Tibial artery (tissue), 4 donors: Measurements from ENCODE around the gene SPTBN5.

Experiments used
- DNase-seq, 2 donors: peaks; one replicate each; pipeline ENCODE4 v3.0.0-alpha.2; 2019
- H3K27ac ChIP-seq, 2 donors: fragments of 200-600 bp; sonication (generic) in 1 of 2; 1 replicate in 1 of 2; 2 replicates in 1 of 2; pipeline ENCODE4 v1.5.1; 2018 to 2019; ENCODE audit warnings: mild to moderate bottlenecking in 1 of 2
- H3K27me3 ChIP-seq, 2 donors: fragments of 200-600 bp; sonication (generic) in 1 of 2; one replicate each; pipeline versions ENCODE4 v1.5.1 to v1.6.0; 2016 to 2019
- H3K36me3 ChIP-seq, 3 donors: fragments of 200-600 bp; sonication (generic) in 2 of 3; one replicate each; pipeline ENCODE4 v1.5.1; 2016 to 2019; ENCODE audit warnings: mild to moderate bottlenecking in 2 of 3
- H3K4me1 ChIP-seq, 4 donors: fragments of 200-600 bp; sonication (generic) in 2 of 4; 1 replicate in 3 of 4; 2 replicates in 1 of 4; pipeline ENCODE4 v1.5.1; 2016 to 2019
- H3K4me3 ChIP-seq, 2 donors: fragments of 200-600 bp; sonication (generic) in 1 of 2; 1 replicate in 1 of 2; 2 replicates in 1 of 2; pipeline ENCODE4 v1.5.1; 2018 to 2019; ENCODE audit warnings: mild to moderate bottlenecking in 2 of 2
- H3K9me3 ChIP-seq, 3 donors: fragments of 200-600 bp; sonication (generic) in 1 of 3; one replicate each; pipeline ENCODE4 v1.5.1; 2016 to 2019
- intact Hi-C: fragments of 100-400 bp; cut with DNase I; formaldehyde crosslinking; loops from one replicate; pipeline ENCODE4 v1.15.0; 2023; ENCODE audit warnings: low total_unique reads
- TF ChIP-seq, protein P1 (sequence below), 2 experiments: fragments of 200-600 bp in 1 of 2; fragments of 450-650 bp in 1 of 2; IDR thresholded peaks; one replicate each; pipeline ENCODE4 v1.5.1; 2017 to 2019; ENCODE audit warnings: antibody characterized with exemption in 2 of 2, mild to moderate bottlenecking in 1 of 2, moderate library complexity in 1 of 2

SPTBN5 gene

DNA sequence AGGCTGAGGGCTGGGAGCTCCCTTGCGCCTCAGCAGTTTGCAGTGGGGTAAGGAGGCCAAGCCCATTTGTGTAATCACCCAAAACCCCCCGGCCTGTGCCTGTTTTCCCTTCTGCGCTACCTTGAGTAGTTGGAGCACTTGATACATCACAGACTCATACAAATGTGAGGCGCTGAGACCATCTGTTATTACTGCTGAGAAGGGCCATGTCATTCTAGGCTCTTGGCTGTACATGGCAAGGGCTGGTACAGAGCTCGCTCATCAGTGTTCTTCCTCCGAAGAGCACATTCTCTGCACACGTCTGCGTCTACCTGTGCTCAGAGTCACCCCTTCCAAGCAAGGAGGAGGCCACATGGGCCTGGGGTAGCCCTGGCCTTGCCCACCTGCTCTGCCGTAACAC lies 45.9 kb downstream of the SPTBN5 start:
- Histone ChIP-seq H3K27me3 (peaks cover 0 to 16% of the 10 kb centered on the region in 2 donors), H3K9me3 (no peaks in the 10 kb centered on the region), H3K4me3 (no peak overlapping the region), H3K27ac (no peak overlapping the region), H3K4me1 (peaks cover 0 to 14% (median 0%) of the 10 kb centered on the region in 4 donors), H3K36me3 (peaks cover 34 to 61% (median 41%) of the 10 kb centered on the region in 3 donors)
- DNase-seq, result no peak
- TF ChIP-seq, protein P1, sequence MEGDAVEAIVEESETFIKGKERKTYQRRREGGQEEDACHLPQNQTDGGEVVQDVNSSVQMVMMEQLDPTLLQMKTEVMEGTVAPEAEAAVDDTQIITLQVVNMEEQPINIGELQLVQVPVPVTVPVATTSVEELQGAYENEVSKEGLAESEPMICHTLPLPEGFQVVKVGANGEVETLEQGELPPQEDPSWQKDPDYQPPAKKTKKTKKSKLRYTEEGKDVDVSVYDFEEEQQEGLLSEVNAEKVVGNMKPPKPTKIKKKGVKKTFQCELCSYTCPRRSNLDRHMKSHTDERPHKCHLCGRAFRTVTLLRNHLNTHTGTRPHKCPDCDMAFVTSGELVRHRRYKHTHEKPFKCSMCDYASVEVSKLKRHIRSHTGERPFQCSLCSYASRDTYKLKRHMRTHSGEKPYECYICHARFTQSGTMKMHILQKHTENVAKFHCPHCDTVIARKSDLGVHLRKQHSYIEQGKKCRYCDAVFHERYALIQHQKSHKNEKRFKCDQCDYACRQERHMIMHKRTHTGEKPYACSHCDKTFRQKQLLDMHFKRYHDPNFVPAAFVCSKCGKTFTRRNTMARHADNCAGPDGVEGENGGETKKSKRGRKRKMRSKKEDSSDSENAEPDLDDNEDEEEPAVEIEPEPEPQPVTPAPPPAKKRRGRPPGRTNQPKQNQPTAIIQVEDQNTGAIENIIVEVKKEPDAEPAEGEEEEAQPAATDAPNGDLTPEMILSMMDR (IDR thresholded peaks at IDR 0.05), result no peak
- intact Hi-C loops, result no loop called here

DNA sequence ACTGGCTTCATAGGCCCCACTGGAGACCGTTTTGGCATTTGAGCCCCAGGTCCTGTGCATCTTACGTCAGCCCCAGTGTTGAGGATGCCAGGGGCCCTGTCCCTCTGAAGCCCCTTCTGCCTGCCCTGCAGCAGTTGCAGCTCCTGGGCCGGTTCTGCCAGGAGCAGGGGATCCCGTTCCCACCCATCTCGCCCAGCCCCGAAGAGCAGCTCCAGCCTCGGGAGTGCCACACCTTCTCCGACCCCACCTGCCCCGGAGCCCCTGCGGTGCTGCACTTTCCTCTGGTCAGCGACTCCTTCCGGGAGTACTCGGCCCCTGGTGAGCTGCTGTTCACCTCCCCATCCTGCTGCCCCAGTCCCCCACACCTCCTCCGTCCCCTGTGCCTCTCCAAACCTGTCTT lies 46.6 kb downstream of the SPTBN5 start:
- TF ChIP-seq, protein P1 (IDR thresholded peaks at IDR 0.05), result no peak
- DNase-seq, result no peak
- Histone ChIP-seq H3K4me1 (peaks cover 0 to 14% (median 0%) of the 10 kb centered on the region in 4 donors), H3K27me3 (peaks cover 0 to 8% of the 10 kb centered on the region in 2 donors), H3K4me3 (no peak overlapping the region), H3K36me3 (peaks cover 34 to 69% (median 44%) of the 10 kb centered on the region in 3 donors), H3K27ac (no peak overlapping the region), H3K9me3 (no peaks in the 10 kb centered on the region)
- intact Hi-C loops, result no loop called here

DNA sequence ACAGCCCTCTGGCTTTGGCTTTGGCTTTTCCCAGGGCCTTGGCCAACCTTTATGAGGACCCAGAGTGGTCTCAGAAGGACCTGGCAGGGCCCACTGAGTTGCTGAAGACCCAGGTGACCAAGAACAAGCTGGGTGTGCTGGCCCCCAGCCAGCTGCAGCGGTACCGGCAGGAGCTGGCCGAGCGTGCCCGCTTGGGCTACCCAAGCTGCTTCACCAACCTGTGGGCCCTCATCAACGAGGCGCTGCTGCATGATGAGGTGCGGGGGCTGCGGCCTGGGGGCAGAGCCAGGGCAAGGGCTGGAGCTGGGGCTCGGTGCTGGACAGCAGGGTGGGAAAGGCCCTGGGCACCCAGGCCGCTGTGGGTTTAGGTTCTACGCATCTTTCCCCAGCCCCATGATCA lies 49.0 kb downstream of the SPTBN5 start:
- Histone ChIP-seq H3K4me3 (no peak overlapping the region), H3K27ac (no peak overlapping the region), H3K27me3 (no peaks in the 10 kb centered on the region), H3K9me3 (no peaks in the 10 kb centered on the region), H3K36me3 (peaks cover 34 to 93% (median 62%) of the 10 kb centered on the region in 3 donors), H3K4me1 (peaks cover 0 to 5% (median 0%) of the 10 kb centered on the region in 4 donors)
- no peak for DNase-seq
- intact Hi-C loops, result no loop called here
- TF ChIP-seq, protein P1 (IDR thresholded peaks at IDR 0.05), result no peak

DNA sequence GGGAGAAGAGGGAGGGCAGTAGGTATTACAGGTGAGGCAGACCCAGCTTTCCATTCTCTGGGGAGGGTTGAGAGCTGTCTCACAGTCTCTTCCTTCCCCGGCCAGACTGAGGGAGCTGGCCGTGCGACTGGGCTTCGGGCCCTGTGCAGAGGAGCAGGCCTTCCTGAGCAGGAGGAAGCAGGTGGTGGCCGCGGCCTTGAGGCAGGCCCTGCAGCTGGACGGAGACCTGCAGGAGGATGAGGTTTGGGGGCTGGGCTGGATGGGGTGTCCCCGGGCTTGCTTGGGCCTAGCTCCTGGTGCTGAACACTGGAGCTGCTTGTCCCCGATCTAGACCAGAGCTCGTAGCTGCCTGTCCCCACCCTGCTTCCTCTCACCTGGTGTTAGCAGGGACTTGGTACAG lies 50.3 kb downstream of the SPTBN5 start:
- Histone ChIP-seq H3K9me3 (no peaks in the 10 kb centered on the region), H3K4me3 (no peak overlapping the region), H3K36me3 (peaks cover 34 to 90% (median 62%) of the 10 kb centered on the region in 3 donors), H3K4me1 (peaks cover 0 to 10% (median 0%) of the 10 kb centered on the region in 4 donors), H3K27me3 (no peaks in the 10 kb centered on the region), H3K27ac (no peak overlapping the region)
- TF ChIP-seq, protein P1 (IDR thresholded peaks at IDR 0.05), result no peak
- intact Hi-C loops, result no loop called here
- no peak for DNase-seq

DNA sequence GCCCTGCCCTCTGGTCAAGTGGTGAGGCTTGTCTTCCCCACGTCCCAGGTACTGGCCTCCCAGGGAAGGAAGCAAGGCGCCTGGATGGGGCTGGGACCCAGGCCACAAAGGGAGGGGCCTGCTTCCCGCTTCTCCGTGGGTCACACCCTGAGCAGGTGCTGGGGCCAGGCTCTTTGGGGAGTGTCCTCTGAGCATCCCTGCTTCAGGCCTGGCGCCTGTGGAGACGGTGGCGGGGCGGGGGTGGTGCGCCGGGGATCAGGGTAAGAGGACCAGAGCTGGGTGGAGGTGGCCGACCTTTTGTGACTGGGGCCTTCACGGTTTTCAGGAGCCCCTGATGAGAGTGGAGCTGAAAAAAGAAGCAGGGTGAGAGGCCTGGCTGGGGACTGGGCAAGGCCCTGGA lies 51.6 kb downstream of the SPTBN5 start:
- no peaks in the 10 kb centered on the region for H3K9me3 ChIP-seq
- H3K27ac ChIP-seq, result no peak overlapping the region
- intact Hi-C loops, result no loop called here
- no peak for DNase-seq
- TF ChIP-seq, protein P1 (IDR thresholded peaks at IDR 0.05), result no peak
- no peak overlapping the region for H3K4me3 ChIP-seq
- H3K27me3 ChIP-seq, result no peaks in the 10 kb centered on the region
- H3K36me3 ChIP-seq, result peaks cover 25 to 87% (median 55%) of the 10 kb centered on the region in 3 donors
- H3K4me1 ChIP-seq, result peaks cover 0 to 10% (median 0%) of the 10 kb centered on the region in 4 donors

DNA sequence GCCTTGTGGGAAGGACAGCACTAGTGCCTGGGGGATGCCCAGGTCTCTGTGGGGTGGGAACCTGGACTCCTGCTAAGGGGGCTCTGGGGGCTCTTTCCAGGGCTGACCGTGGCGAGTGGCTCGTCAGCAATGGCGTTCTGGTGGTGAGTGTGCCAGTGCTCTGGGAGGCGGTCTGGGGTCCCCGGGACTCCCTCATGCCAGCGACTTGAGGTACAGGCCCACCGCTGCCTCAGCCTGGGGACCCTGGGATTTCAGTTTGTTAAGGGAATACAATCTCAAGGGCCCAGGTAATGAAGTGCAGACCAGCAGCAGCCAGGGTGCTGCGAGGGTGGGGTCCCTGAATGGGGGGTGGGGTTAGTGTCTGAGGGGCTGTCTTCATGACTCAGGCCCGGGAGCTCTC lies 52.7 kb downstream of the SPTBN5 start:
- TF ChIP-seq, protein P1 (IDR thresholded peaks at IDR 0.05), result no peak
- Histone ChIP-seq H3K36me3 (peaks cover 14 to 87% (median 46%) of the 10 kb centered on the region in 3 donors), H3K9me3 (no peaks in the 10 kb centered on the region), H3K4me1 (peaks cover 0 to 10% (median 0%) of the 10 kb centered on the region in 4 donors), H3K4me3 (no peak overlapping the region), H3K27me3 (no peaks in the 10 kb centered on the region), H3K27ac (no peak overlapping the region)
- intact Hi-C loops, result no loop called here
- DNase-seq, result no peak
